ENCODE measurements around the gene STUB1. TPM values are rescaled to one million over a fixed set of nuclear protein-coding genes. Genes with fewer than 3 reads are reported as not detected.

The STUB1 gene
- total RNA-seq, 5 donors from 2014 or later (not counting 1 experiment from before 2014, with no cell fraction given): 67.3 to 119 (median 114) TPM

GRCh38 chr16:634051-634670, 46.0 kb upstream of the STUB1 start:
- Mint-ChIP-seq H3K9me3 (no peaks in the 10 kb centered on the region), H3K4me1 (peaks cover 7 to 8% (median 8%) of the 10 kb centered on the region in 3 donors), H3K36me3 (no peaks in the 10 kb centered on the region), H3K4me3 (peak overlapping the region; percentile 50 to 68 (median 60)), H3K27ac (no peak overlapping the region), H3K27me3 (peaks cover 0 to 3% of the 10 kb centered on the region in 2 donors)
- Histone ChIP-seq H3K27ac (ENCODE audit: low read length) (no peak overlapping the region), H3K4me3 (ENCODE audit: control insufficient read depth in 1 of 2, extremely low read depth in 1 of 2, low read length in 1 of 2) (no peak overlapping the region), H3K27me3 (replicated peaks in 1 of 2; ENCODE audit: control insufficient read depth in 2 of 2, extremely low read depth in 1 of 2, insufficient read depth in 2 of 2, low read length in 1 of 2) (no peaks in the 10 kb centered on the region), H3K36me3 (ENCODE audit: control insufficient read depth in 2 of 2, extremely low read depth in 1 of 2, insufficient read depth in 1 of 2, low read length in 1 of 2) (peaks cover 5 to 9% of the 10 kb centered on the region in 2 donors), H3K9me3 (no peaks in the 10 kb centered on the region), H3K4me1 (ENCODE audit: control insufficient read depth in 1 of 2, extremely low read depth in 1 of 2, insufficient read depth in 2 of 2, low read length in 2 of 2) (peaks cover 9 to 34% of the 10 kb centered on the region in 2 experiments)
- DNase-seq (no peak), ATAC-seq (replicated peaks in 1 of 4) (no peak)
- CTCF ChIA-PET: no interaction called here
- 97% methylated on average over 18 of the region's 22 CpGs for WGBS (ENCODE audit: insufficient coverage)
- POLR2A ChIA-PET: no interaction called here

DNA sequence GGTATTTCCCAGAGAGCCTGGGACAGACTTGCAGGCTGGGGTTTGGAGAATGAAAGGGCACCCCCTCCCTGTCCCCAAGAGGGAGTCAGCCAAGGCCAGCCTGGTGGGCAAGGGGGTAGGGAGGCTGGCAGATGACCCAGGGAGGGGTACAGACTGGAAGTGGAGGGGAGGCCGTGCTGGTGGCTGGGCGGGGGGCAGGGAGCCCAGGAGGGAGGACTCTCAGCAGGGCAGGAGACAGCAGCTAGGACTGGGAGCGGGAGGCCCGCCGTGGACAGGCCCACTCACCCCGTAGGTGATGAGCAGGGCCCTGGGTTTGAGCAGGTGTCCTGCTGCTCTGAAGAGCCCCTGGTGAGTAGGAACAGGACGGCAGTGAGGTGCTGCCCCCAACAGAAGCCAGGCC, 45.2 kb upstream of the STUB1 start:
- peaks cover 0 to 3% of the 10 kb centered on the region in 2 donors for H3K27me3 Mint-ChIP-seq
- H3K9me3 ChIP-seq: no peaks in the 10 kb centered on the region
- H3K27me3 ChIP-seq (replicated peaks in 1 of 2; ENCODE audit: control insufficient read depth in 2 of 2, extremely low read depth in 1 of 2, insufficient read depth in 2 of 2, low read length in 1 of 2): no peaks in the 10 kb centered on the region
- no peak for ATAC-seq (replicated peaks in 1 of 4)
- no peak overlapping the region for H3K27ac Mint-ChIP-seq
- no peaks in the 10 kb centered on the region for H3K36me3 Mint-ChIP-seq
- POLR2A ChIA-PET: no interaction called here
- WGBS (ENCODE audit: insufficient coverage): 50% methylated on average over 1 of the region's 7 CpGs
- no peaks in the 10 kb centered on the region for H3K9me3 Mint-ChIP-seq
- peaks cover 7 to 8% (median 8%) of the 10 kb centered on the region in 3 donors for H3K4me1 Mint-ChIP-seq
- H3K36me3 ChIP-seq (ENCODE audit: control insufficient read depth in 2 of 2, extremely low read depth in 1 of 2, insufficient read depth in 1 of 2, low read length in 1 of 2): peaks cover 5 to 9% of the 10 kb centered on the region in 2 donors
- DNase-seq: no peak
- H3K4me3 ChIP-seq (ENCODE audit: control insufficient read depth in 1 of 2, extremely low read depth in 1 of 2, low read length in 1 of 2): peak overlapping the region in 1 of 2 donors; percentile 87
- H3K27ac ChIP-seq (ENCODE audit: low read length): no peak overlapping the region
- peak overlapping the region; percentile 62 to 74 (median 68) for H3K4me3 Mint-ChIP-seq
- H3K4me1 ChIP-seq (ENCODE audit: control insufficient read depth in 1 of 2, extremely low read depth in 1 of 2, insufficient read depth in 2 of 2, low read length in 2 of 2): peaks cover 9 to 34% of the 10 kb centered on the region in 2 experiments
- CTCF ChIA-PET: no interaction called here

DNA sequence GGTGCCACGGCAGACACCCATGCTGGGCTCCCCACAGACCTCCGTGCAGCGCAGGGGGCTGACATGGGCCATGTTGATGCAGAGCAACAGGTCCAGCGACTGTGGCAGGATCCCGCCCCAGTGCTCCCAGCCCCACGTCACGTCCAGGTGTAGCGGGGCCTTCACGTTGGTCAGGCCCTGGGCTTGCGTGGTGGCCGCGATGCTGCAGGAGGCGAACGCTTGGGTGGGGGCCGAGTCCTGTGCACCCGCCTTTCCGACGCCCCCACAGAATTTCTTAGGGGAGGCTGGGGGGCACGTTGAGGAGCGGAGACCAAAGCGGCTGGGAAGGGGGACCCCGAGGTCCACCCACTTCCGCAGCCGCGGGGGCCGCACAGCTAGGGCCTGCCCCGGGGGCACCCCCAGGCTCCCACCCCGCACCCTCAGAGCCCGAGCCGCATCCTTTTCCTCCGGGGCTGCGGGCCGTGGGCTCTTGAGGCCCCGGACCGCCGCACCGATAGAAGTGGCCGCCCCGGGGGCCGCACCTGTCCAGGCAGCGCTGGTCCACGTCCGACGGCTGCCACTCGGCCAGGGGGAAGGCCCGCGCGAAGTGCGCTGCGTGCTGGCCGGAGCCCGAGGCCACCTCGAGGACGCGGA, 44.5 kb upstream of the STUB1 start:
- H3K9me3 ChIP-seq: no peaks in the 10 kb centered on the region
- H3K36me3 ChIP-seq (ENCODE audit: control insufficient read depth in 2 of 2, extremely low read depth in 1 of 2, insufficient read depth in 1 of 2, low read length in 1 of 2): peaks cover 5 to 9% of the 10 kb centered on the region in 2 donors
- H3K4me1 ChIP-seq (ENCODE audit: control insufficient read depth in 1 of 2, extremely low read depth in 1 of 2, insufficient read depth in 2 of 2, low read length in 2 of 2): peaks cover 9 to 37% of the 10 kb centered on the region in 2 experiments
- peaks cover 0 to 3% of the 10 kb centered on the region in 2 donors for H3K27me3 Mint-ChIP-seq
- ChIA-PET POLR2A (no interaction called here), CTCF (interaction anchor here in 1 of 2 donors (1.2 kb wide), 1 partner anchor 57 kb away, joined by 3 read pairs; no protein-coding TSS in a partner anchor)
- peak overlapping the region; percentile 65 to 99 (median 94) for H3K4me3 Mint-ChIP-seq
- H3K36me3 Mint-ChIP-seq: no peaks in the 10 kb centered on the region
- ATAC-seq (replicated peaks in 1 of 4): peak in 1 of 4 experiments; percentile 2
- peak overlapping the region; percentile 87 to 96 for H3K4me3 ChIP-seq (ENCODE audit: control insufficient read depth in 1 of 2, extremely low read depth in 1 of 2, low read length in 1 of 2)
- no peak overlapping the region for H3K27ac ChIP-seq (ENCODE audit: low read length)
- H3K9me3 Mint-ChIP-seq: no peaks in the 10 kb centered on the region
- H3K27me3 ChIP-seq (replicated peaks in 1 of 2; ENCODE audit: control insufficient read depth in 2 of 2, extremely low read depth in 1 of 2, insufficient read depth in 2 of 2, low read length in 1 of 2): no peaks in the 10 kb centered on the region
- 4% methylated on average over 47 of the region's 55 CpGs for WGBS (ENCODE audit: insufficient coverage)
- peaks cover 7 to 8% (median 8%) of the 10 kb centered on the region in 3 donors for H3K4me1 Mint-ChIP-seq
- no peak overlapping the region for H3K27ac Mint-ChIP-seq
- DNase-seq: peak in 1 of 35 experiments; percentile 27

DNA sequence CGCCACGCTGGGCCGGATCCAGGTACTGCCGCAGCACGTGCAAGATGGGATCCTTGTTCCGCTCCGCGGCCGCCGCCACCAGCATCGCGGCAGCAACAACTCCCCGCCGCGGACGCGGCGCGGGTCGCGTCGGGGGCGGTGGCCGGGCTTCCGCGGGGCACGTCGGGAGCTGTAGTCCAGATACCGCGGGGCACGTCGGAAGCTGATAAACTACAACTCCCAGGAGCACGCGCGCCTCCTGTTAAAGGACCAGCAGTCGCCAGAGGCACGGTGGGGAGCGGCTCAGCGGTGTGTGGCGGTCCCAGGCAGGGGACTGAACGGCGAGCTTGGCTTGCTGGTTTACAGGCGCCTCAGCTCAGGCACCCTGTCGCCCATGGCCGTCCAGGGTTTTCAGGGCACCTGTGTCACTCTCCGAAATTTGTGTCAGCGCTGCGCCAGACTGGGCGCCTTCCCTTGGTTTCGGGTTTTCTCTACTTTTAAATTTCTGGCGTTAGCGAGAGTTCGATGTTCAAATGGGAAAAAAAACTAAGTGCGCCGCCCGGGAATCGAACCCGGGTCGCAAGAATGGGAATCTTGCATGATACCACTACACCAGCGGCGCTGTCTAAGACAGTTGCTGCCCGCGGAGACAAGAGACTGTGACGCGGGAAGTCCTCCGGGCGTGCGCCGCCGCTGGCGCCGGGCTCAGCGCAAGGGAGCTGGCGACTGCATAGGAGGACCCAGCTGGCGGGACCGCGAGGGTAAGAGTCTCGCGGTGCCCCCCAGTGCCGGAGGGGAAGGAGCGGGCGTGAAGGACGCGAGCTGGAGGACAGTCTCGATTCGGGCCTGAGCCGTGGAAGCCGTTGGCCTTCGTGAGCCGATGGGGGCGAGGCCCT, 43.8 kb upstream of the STUB1 start, which contains the start of gene METTL26:
TSS of gene METTL26 (minus strand) at position 100 of the 875 bp plus-strand sequence. CDS start at position 85, 15 bp downstream.
- DNase-seq (peak; percentile 87 to 96 (median 92)), ATAC-seq (replicated peaks in 1 of 4) (peak; percentile 85 to 88 (median 87))
- H3K4me1 ChIP-seq (ENCODE audit: control insufficient read depth in 1 of 2, extremely low read depth in 1 of 2, insufficient read depth in 2 of 2, low read length in 2 of 2): peaks cover 9 to 40% of the 10 kb centered on the region in 2 experiments
- POLR2A ChIA-PET: no interaction called here
- Mint-ChIP-seq H3K9me3 (no peaks in the 10 kb centered on the region), H3K27me3 (peaks cover 0 to 3% of the 10 kb centered on the region in 2 donors), H3K27ac (peak within 1 kb of the TSS; percentile 97 to 98), H3K4me1 (peaks cover 7 to 8% (median 8%) of the 10 kb centered on the region in 3 donors), H3K36me3 (no peaks in the 10 kb centered on the region), H3K4me3 (peak within 1 kb of the TSS; percentile 94 to 99 (median 95))
- peak within 1 kb of the TSS; percentile 87 to 96 for H3K4me3 ChIP-seq (ENCODE audit: control insufficient read depth in 1 of 2, extremely low read depth in 1 of 2, low read length in 1 of 2)
- WGBS (ENCODE audit: insufficient coverage): under 1% methylated on average over 90 of the region's 91 CpGs
- H3K27ac ChIP-seq (ENCODE audit: low read length): peak within 1 kb of the TSS; percentile 78
- CTCF ChIA-PET: interaction anchor here in 1 of 2 donors (1.1 to 1.2 kb wide), 2 partner anchors 48 to 57 kb away, joined by 3 read pairs; no protein-coding TSS in a partner anchor
- H3K36me3 ChIP-seq (ENCODE audit: control insufficient read depth in 2 of 2, extremely low read depth in 1 of 2, insufficient read depth in 1 of 2, low read length in 1 of 2): peaks cover 5 to 9% of the 10 kb centered on the region in 2 donors
- H3K27me3 ChIP-seq (replicated peaks in 1 of 2; ENCODE audit: control insufficient read depth in 2 of 2, extremely low read depth in 1 of 2, insufficient read depth in 2 of 2, low read length in 1 of 2): no peaks in the 10 kb centered on the region
- H3K9me3 ChIP-seq: no peaks in the 10 kb centered on the region

GRCh38 chr16:637081-638018, 42.9 kb upstream of the STUB1 start:
- 31% methylated on average over 40 of the region's 53 CpGs for WGBS (ENCODE audit: insufficient coverage)
- H3K4me1 ChIP-seq (ENCODE audit: control insufficient read depth in 1 of 2, extremely low read depth in 1 of 2, insufficient read depth in 2 of 2, low read length in 2 of 2): peaks cover 9 to 42% of the 10 kb centered on the region in 2 experiments
- Mint-ChIP-seq H3K4me1 (peaks cover 7 to 8% (median 8%) of the 10 kb centered on the region in 3 donors), H3K27ac (peak overlapping the region in 1 of 2 donors; percentile 97), H3K36me3 (no peaks in the 10 kb centered on the region), H3K9me3 (no peaks in the 10 kb centered on the region), H3K4me3 (peak overlapping the region; percentile 94 to 99 (median 95)), H3K27me3 (peaks cover 0 to 3% of the 10 kb centered on the region in 2 donors)
- no peak overlapping the region for H3K27ac ChIP-seq (ENCODE audit: low read length)
- ChIA-PET CTCF (interaction anchor here in 1 of 2 donors (1.1 kb wide), 1 partner anchor 49 kb away, joined by 3 read pairs; no protein-coding TSS in a partner anchor), POLR2A (no interaction called here)
- H3K27me3 ChIP-seq (replicated peaks in 1 of 2; ENCODE audit: control insufficient read depth in 2 of 2, extremely low read depth in 1 of 2, insufficient read depth in 2 of 2, low read length in 1 of 2): no peaks in the 10 kb centered on the region
- peaks cover 5 to 9% of the 10 kb centered on the region in 2 donors for H3K36me3 ChIP-seq (ENCODE audit: control insufficient read depth in 2 of 2, extremely low read depth in 1 of 2, insufficient read depth in 1 of 2, low read length in 1 of 2)
- peak; percentile 55 to 68 (median 64) for ATAC-seq (replicated peaks in 1 of 4)
- no peaks in the 10 kb centered on the region for H3K9me3 ChIP-seq
- peak overlapping the region; percentile 87 to 96 for H3K4me3 ChIP-seq (ENCODE audit: control insufficient read depth in 1 of 2, extremely low read depth in 1 of 2, low read length in 1 of 2)
- DNase-seq: peak in 32 of 35 experiments; percentile 29 to 90 (median 81)
